Activated CD8-positive, alpha-beta memory T cell treated with anti-CD3 and anti-CD28 coated beads for 1 hour (primary cell): Measurements from ENCODE around the gene PPP1R26.
"Not testable (repeated sequence)": the region's sequence is repeated elsewhere in the genome, so short reads cannot be mapped to it uniquely, and the experiment has no call there.

Experiments
- DNase-seq, 2 donors: peaks; one replicate each; pipeline ENCODE4 v3.0.0-alpha.2; 2020; ENCODE audit warnings: low read depth in 1 of 2; ENCODE audit errors: extremely low read depth in 1 of 2

The PPP1R26 gene

DNA sequence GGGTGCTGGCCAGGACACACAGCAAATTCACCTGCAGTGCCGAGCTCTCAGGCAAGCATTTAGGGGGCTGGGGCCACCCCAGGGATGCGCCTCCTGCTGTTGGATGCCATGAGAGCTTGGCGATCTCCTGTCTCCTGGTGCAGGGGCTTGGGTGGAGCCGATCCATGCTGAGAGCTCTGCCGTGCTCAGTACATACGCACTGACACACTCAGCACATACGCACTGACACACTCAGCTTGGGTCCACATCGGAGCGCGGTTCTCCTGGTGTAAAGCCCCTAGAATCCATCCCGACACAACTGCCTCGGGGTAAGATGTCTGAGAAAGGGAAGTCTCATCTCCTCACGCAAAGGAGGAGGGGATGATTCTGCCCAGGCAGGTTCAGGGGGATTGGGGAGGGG lies 56.0 kb downstream of the PPP1R26 start:
- DNase-seq = not testable (repeated sequence)

DNA sequence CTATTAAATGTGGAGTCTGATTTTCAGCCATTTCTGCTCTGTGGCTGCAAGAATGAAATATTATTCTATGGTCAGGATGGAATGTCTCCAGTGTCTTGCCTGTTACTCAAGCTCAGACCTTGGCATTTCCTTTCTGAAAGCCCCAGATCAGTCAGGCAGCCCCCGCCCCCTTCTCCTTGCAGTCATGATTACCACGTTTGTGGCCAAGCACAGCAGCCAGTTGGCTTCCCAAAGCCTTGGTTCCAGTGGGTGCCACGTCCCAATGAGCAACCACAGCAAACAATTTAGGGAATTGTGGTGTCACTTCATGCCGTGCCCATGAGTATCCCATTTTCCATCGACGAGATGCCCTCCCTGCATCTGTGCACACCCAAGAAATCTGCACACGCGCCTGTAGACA lies 56.6 kb downstream of the PPP1R26 start:
- DNase-seq = no peak
